ENCODE results near the gene TCERG1L. TPM values are rescaled to one million over a fixed set of nuclear protein-coding genes. Genes with fewer than 3 reads are reported as not detected.

The TCERG1L gene
- total and polyA plus RNA-seq, 9 of the 15 experiments (the other 6 are each of a cell fraction or from before 2014, with no cell fraction given): not detected

DNA sequence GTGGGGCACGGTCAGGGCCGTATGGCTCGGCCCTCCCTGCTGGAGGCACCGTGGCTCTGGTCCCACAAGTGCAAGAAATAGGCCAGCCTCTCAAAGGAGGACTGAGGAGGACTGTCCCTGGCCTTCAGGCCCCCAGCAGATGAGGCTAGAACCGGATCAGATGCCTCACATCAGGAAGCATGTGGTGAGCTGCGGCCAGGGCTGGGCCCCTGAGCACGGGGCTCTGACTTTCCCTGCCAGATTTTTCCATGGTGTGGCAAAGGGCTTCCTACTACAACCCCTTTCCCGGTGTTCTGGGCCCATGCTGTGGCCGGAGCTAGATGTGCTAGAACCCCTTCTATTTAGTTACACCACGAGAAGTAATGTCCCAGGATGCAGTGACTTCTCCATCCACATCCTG lies 100.4 kb downstream of the TCERG1L start (continued):
- TF ChIP-seq PBX2 (CRISPR knock-in tag; IDR thresholded peaks at IDR 0.05; ENCODE audit: low read depth) (no peak), PBX2 (tag; conservative IDR thresholded peaks at IDR 0.05; ENCODE audit: low read depth) (no peak), GMEB1 (CRISPR knock-in tag; IDR thresholded peaks at IDR 0.05) (no peak), MCM3 (IDR thresholded peaks at IDR 0.05) (no peak)

DNA sequence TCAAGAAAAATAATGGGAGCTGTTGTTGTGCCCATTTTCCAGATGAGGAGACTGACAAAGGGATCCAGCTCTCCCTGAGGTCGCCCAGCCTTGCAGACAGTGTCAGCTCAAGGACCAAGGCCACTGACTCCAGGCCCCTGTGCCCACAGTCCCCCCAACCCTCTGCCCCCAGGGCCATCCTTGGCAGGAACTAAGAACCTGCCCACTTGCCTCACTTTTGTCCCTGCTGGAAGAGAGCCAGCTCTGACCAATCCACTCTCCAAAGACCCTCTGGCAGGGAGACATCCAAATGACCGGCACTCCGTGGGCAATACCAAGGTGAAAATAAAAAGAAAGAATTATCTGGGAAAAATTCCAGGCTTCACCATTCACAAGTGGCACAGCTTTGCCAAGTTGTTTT lies 101.3 kb downstream of the TCERG1L start:
- Histone ChIP-seq H4K20me1 (replicated peaks; ENCODE audit: control insufficient read depth, insufficient read depth, low read length) (no peaks in the 10 kb centered on the region), H3K36me3 (ENCODE audit: control insufficient read depth, insufficient read depth, low read length) (no peaks in the 10 kb centered on the region), H3K4me3 (no peak overlapping the region), H3K27ac (ENCODE audit: extremely low read depth, low read depth, low read length) (no peak overlapping the region), H3K9me1 (ENCODE audit: control insufficient read depth, insufficient read depth, low read length) (no peaks in the 10 kb centered on the region), H3K27me3 (ENCODE audit: control insufficient read depth in 2 of 2, insufficient read depth in 2 of 2, low read length in 2 of 2) (peaks cover 0 to 15% of the 10 kb centered on the region in 2 experiments; a peak in 2 of 5 replicates), H3K9ac (ENCODE audit: insufficient read depth in 1 of 2, low read depth in 2 of 2, low read length in 2 of 2) (no peak overlapping the region), H3K4me1 (replicated peaks in 1 of 2; ENCODE audit: control insufficient read depth in 2 of 2, insufficient read depth in 2 of 2, low read length in 2 of 2) (no peaks in the 10 kb centered on the region), H2AFZ (ENCODE audit: low read depth, low read length) (no peak overlapping the region), H3K9me3 (replicated peaks; ENCODE audit: control insufficient read depth, insufficient read depth, low read depth, low read length) (no peaks in the 10 kb centered on the region), H3K79me2 (ENCODE audit: control insufficient read depth, insufficient read depth, low read length) (no peaks in the 10 kb centered on the region), H3K4me2 (ENCODE audit: insufficient read depth, low read length) (no peak overlapping the region)
- no TSS peak for BruUV-seq (replicated peaks)
- in situ Hi-C loops (cut with MboI): no loop called here
- ChIA-PET POLR2A (no interaction called here), CTCF (ENCODE audit: low intra/inter-chr PET ratio) (no interaction called here)
- DNase-seq (ENCODE audit: extremely low read depth in 1 of 4, low spot score in 3 of 4) (no peak), ATAC-seq (no peak), FAIRE-seq (no peak)
- intact Hi-C loops (cut with micrococcal nuclease): no loop called here
- WGBS (ENCODE audit: insufficient coverage, low coverage, missing lambda C conversion rate): 0% methylated on average over 2 of the region's 3 CpGs
- TF ChIP-seq ZNF408 (CRISPR knock-in tag; IDR thresholded peaks at IDR 0.05; ENCODE audit: low read depth): no peak
- TF ChIP-seq KLF16 (IDR thresholded peaks at IDR 0.05): no peak
- TF ChIP-seq FOXP4 (CRISPR knock-in tag; IDR thresholded peaks at IDR 0.05; ENCODE audit: borderline replicate concordance): no peak
- TF ChIP-seq ZNF696 (CRISPR knock-in tag; conservative IDR thresholded peaks at IDR 0.05): no peak
- no peak for TF ChIP-seq NFE2 (IDR thresholded peaks at IDR 0.05; ENCODE audit: low read depth)
- TF ChIP-seq, protein P1, sequence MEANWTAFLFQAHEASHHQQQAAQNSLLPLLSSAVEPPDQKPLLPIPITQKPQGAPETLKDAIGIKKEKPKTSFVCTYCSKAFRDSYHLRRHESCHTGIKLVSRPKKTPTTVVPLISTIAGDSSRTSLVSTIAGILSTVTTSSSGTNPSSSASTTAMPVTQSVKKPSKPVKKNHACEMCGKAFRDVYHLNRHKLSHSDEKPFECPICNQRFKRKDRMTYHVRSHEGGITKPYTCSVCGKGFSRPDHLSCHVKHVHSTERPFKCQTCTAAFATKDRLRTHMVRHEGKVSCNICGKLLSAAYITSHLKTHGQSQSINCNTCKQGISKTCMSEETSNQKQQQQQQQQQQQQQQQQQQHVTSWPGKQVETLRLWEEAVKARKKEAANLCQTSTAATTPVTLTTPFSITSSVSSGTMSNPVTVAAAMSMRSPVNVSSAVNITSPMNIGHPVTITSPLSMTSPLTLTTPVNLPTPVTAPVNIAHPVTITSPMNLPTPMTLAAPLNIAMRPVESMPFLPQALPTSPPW (CRISPR knock-in tag; IDR thresholded peaks at IDR 0.05): no peak
